Lower lobe of right lung (tissue), 2 donors: ENCODE results near the gene PHF12. TPM values are rescaled to one million over a fixed set of nuclear protein-coding genes. Genes with fewer than 3 reads are reported as not detected.

Experiments
- ATAC-seq, 2 donors: fragments of 200-7000 bp; cut with Tn5 transposase; one replicate each; pipeline ENCODE4 v1.9.1; 2020 to 2022; ENCODE audit warnings: mild to moderate bottlenecking in 2 of 2, moderate library complexity in 2 of 2
- DNase-seq: peaks from one replicate; pipeline ENCODE4 v3.0.0-alpha.2; 2020
- H3K27ac ChIP-seq: fragments of 200-600 bp; one replicate; pipeline ENCODE4 v1.8.0; 2022
- H3K27me3 ChIP-seq: fragments of 200-600 bp; one replicate; pipeline ENCODE4 v1.8.0; 2022; ENCODE audit warnings: low read depth
- H3K36me3 ChIP-seq: fragments of 200-600 bp; one replicate; pipeline ENCODE4 v1.8.0; 2022; ENCODE audit warnings: mild to moderate bottlenecking
- H3K4me1 ChIP-seq: fragments of 200-600 bp; one replicate; pipeline ENCODE4 v1.8.0; 2022
- H3K4me3 ChIP-seq: fragments of 200-600 bp; one replicate; pipeline ENCODE4 v1.8.0; 2022; ENCODE audit warnings: mild to moderate bottlenecking
- H3K9me3 ChIP-seq: fragments of 200-600 bp; one replicate; pipeline ENCODE4 v1.8.0; 2022
- CTCF ChIP-seq: fragments of 200-600 bp; IDR thresholded peaks from one replicate; pipeline ENCODE4 v1.8.0; 2022; ENCODE audit warnings: antibody characterized with exemption, mild to moderate bottlenecking
- intact Hi-C: fragments of 100-400 bp; cut with DNase I; formaldehyde crosslinking; loops from one replicate; pipeline ENCODE4 v1.11.0; 2022
- total RNA-seq: library from RNA; stranded (reverse); fragmentation: NEBNext Ultra II Directional; extraction: Animal tissue kit (Norgen Biotek cat#: 25700); gene quantifications from one replicate; pipeline ENCODE4 v1.2.1, GENCODE V29; 2021
- donor health status: DM: no; HTN: yes; CAD: no; lungs with severe emphysema.

Gene PHF12
- total RNA-seq, 1 donor from 2014 or later = 36.2 TPM

- H3K27me3 ChIP-seq = no peaks in the 10 kb centered on the region
- intact Hi-C loops = no loop called here
- TF ChIP-seq CTCF = no peak
- DNase-seq (no peak), ATAC-seq (no peak)
- no peaks in the 10 kb centered on the region for H3K9me3 ChIP-seq
- peaks cover 21% of the 10 kb centered on the region for H3K4me1 ChIP-seq
- no peaks in the 10 kb centered on the region for H3K36me3 ChIP-seq
- no peak overlapping the region for H3K4me3 ChIP-seq
- no peak overlapping the region for H3K27ac ChIP-seq
Observed at GRCh38 chr17:28974451-28974850, 23.1 kb upstream of the PHF12 start.

GRCh38 chr17:28973425-28973824, 22.1 kb upstream of the PHF12 start:
- Histone ChIP-seq H3K27me3 (no peaks in the 10 kb centered on the region), H3K9me3 (no peaks in the 10 kb centered on the region), H3K36me3 (no peaks in the 10 kb centered on the region), H3K4me1 (peaks cover 21% of the 10 kb centered on the region), H3K4me3 (no peak overlapping the region), H3K27ac (no peak overlapping the region)
- peak; percentile 71 to 79 for ATAC-seq
- no peak for TF ChIP-seq CTCF
- DNase-seq = peak; percentile 62
- intact Hi-C loops = no loop called here

- H3K27me3 ChIP-seq = no peaks in the 10 kb centered on the region
- TF ChIP-seq CTCF = no peak
- H3K36me3 ChIP-seq = no peaks in the 10 kb centered on the region
- peaks cover 21% of the 10 kb centered on the region for H3K4me1 ChIP-seq
- ATAC-seq = peak; percentile 42 to 43
- DNase-seq = no peak
- H3K27ac ChIP-seq = peak overlapping the region; percentile 36
- no peaks in the 10 kb centered on the region for H3K9me3 ChIP-seq
- no peak overlapping the region for H3K4me3 ChIP-seq
- intact Hi-C loops = no loop called here
Observed at GRCh38 chr17:28972437-28972836, 21.1 kb upstream of the PHF12 start.

- no peak overlapping the region for H3K4me3 ChIP-seq
- peaks cover 21% of the 10 kb centered on the region for H3K4me1 ChIP-seq
- no peaks in the 10 kb centered on the region for H3K27me3 ChIP-seq
- peak overlapping the region; percentile 9 for H3K27ac ChIP-seq
- no peak for TF ChIP-seq CTCF
- H3K9me3 ChIP-seq = no peaks in the 10 kb centered on the region
- DNase-seq (no peak), ATAC-seq (no peak)
- H3K36me3 ChIP-seq = no peaks in the 10 kb centered on the region
- intact Hi-C loops = no loop called here
Observed at GRCh38 chr17:28970879-28971278, 19.6 kb upstream of the PHF12 start.

- no peak overlapping the region for H3K27ac ChIP-seq
- H3K36me3 ChIP-seq = no peaks in the 10 kb centered on the region
- H3K9me3 ChIP-seq = no peaks in the 10 kb centered on the region
- H3K4me3 ChIP-seq = no peak overlapping the region
- ATAC-seq = no peak
- intact Hi-C loops = loop anchor here (5.0 kb wide), 1 partner anchor 142 kb away; no protein-coding TSS in a partner anchor
- DNase-seq = no peak
- H3K27me3 ChIP-seq = no peaks in the 10 kb centered on the region
- TF ChIP-seq CTCF = no peak
- H3K4me1 ChIP-seq = peaks cover 21% of the 10 kb centered on the region
Observed at GRCh38 chr17:28969706-28970393, 18.5 kb upstream of the PHF12 start.
